GM21786 (cell line): Measurements from ENCODE around the gene PLEKHA4.

ENCODE experiments used
- ATAC-seq: cut with Tn5 transposase; IDR thresholded peaks from one replicate; pipeline ENCODE4 v1.9.1; 2021; ENCODE audit not compliant: unreplicated experiment

PLEKHA4 gene

DNA sequence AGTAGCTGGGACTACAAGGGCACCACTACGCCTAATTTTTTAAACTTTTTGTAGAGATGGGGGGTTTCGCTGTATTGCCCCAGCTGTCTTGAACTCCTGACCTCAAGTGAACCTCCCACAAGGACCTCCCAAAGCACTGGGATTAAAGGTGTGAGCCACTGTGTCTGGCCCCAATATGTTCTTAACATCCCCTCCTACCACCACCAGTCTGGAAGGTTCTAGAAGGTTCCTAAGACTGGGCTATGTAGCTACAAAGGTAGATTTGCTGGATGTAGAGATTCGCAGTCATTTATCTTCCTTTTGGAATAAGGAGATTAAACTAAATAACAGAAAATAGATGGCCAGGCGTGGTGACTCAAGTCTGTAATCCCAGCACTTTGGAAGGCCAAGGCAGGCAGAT is 37.5 kb downstream of the PLEKHA4 start:
- no peak for ATAC-seq

GRCh38 chr19:48830088-48830487 is 38.3 kb downstream of the PLEKHA4 start:
- ATAC-seq: no peak

GRCh38 chr19:48826606-48827020 is 41.8 kb downstream of the PLEKHA4 start:
- no peak for ATAC-seq

- no peak for ATAC-seq
Measured at GRCh38 chr19:48822514-48822913, 45.9 kb downstream of the PLEKHA4 start.

- no peak for ATAC-seq
Measured at GRCh38 chr19:48821633-48822032, 46.8 kb downstream of the PLEKHA4 start.

GRCh38 chr19:48819366-48819816 is 49.0 kb downstream of the PLEKHA4 start:
- no peak for ATAC-seq

DNA sequence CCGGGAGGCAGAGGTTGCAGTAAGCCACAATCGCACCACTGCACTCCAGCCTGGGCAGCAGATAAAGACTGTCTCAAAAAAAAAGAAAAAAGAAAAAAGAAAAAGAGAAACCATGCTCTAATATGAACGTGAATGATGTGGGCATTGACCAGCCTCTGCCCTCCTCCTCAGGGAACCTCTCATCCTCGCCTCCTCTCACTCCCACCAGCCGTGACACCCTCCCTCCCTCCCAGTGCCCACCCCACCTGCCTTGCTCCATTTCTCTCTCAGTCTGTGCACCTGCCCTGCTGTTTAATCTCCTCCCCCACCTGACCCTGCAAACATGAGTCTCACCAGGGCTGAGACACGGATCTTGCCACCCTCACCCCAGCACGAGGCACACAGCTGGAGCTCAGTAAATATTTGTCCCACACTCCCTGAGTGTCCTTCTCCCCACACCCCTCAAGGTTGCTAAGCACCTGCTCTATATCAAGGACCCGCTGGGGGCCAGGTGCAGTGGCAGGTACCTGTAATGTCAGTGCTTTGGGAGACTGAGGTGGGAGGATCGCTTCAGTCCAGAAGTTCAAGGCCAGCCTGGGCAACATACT is 50.1 kb downstream of the PLEKHA4 start:
- no peak for ATAC-seq

DNA sequence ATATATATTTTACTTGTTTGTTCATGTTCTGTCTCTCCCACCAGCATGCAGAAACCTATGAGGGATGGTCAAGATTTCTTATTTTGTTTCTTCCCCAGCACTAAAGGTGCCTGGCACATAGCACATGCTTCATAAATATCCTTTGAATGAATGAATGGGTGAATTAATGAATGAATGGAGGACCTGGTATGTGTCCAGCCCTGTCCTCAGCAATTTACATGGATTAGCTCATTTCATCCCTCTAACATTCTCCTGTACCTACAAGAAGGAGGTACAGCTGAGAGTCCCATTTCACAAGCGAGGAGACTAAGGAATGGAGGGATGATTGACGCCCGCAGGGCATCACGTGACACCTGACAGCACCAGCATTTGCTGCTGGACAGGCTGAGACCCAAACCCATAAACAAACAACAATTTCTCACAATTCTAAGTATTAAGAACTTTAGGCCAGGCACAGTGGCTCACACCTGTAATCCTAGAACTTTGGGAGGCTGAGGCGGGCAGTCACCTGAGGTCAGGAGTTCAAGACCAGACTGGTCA is 50.8 kb downstream of the PLEKHA4 start:
- ATAC-seq: no peak

GRCh38 chr19:48815870-48816501 is 52.4 kb downstream of the PLEKHA4 start:
- ATAC-seq: no peak

- no peak for ATAC-seq
Measured at GRCh38 chr19:48814895-48815294, 53.5 kb downstream of the PLEKHA4 start.

DNA sequence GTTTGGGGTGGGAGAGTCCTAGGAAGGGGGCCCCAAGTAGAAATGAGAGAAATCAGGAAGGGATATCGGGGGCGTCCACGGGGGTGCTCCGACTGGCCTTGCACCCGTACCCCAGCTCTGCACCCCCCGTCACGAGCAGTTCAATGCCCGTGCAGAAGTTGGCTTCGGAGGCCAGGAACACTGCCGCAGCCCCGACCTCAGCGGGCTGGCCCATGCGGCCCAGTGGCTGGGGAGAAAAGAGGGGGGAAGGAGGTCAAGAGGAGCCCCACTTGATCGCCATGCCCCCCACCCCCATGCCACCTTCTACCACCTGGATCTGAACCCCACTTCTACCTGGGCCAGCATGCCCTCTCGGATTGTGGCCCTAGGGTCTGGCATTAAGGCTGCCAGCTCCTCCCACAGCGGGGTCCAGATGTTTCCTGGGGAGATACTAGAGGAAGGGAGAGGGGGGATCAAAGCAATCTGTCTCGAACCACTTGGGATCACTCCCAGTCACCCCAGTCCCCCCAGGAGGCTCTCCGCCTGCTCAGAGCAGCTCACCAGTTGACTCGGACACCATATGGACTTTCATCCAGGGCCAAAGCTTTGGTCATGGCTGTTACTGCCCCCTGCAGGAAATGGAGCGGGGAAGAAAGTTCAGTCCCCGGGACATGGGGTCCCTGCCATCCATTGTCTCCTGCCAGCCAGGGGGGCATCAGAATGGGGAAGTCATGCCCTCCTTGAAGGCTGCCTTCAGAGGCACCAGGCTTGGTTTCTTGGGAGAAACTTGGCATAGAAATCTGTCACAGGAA is 55.1 kb downstream of the PLEKHA4 start:
- ATAC-seq: no peak

DNA sequence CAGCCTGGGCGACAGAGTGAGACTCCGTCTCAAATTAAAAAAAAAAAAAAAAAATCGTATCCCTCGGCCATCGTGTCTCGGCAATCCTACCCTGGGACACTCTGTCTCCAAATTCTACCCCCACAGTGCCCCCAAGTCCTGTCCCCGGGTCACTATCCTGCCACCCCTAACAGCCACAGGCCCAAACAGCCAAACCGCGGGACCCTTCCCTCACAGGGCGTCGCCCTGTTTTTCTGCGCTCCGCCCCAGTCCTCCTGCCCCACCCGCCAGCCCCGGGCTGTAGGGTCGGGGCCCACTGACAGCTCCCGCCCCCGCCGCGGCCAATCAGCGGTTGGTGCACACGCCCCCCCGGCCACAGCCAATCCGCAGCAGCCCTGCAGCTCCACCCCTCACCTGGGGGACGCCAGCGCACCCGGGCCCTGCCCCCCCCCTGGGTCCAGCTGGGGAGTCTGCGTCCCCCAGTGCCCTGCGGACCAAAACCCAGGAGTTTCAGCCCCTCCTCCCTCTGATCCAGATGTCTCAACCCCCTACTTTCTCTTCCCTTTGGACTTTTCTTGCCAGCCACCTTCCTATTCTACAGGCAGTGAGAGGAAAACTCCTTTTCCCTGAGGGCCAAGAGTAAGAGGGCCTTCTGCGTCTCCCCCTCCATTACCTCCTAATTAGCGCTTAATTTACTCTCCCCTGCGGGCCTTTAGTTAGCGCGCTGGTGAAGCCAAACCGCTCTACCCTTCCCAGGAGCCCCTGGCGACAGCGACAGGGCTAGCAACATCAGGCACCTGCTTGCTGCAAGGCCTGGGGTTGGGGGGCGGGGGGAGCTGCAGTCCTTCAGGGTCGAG is 56.1 kb downstream of the PLEKHA4 start:
- peak; percentile 55 for ATAC-seq

DNA sequence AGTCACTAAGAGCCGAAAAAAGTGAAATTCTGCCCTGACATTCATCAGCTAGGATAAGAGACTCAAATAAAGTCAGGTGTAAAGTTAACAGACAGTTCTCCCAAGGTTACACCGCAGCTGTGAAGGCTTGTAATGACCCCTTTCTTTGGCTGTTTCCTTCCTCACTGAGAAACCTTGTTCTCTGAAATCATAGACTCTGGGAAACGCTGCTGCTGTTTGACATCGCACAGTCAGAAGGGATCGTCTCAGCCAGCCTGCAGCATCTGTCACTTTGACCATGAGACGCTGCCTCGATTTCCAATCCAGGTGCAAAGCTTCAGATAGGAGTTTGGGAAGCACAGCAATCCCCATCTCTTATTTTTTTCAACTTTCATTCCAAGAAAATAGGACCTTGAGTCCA is 58.3 kb downstream of the PLEKHA4 start:
- no peak for ATAC-seq

DNA sequence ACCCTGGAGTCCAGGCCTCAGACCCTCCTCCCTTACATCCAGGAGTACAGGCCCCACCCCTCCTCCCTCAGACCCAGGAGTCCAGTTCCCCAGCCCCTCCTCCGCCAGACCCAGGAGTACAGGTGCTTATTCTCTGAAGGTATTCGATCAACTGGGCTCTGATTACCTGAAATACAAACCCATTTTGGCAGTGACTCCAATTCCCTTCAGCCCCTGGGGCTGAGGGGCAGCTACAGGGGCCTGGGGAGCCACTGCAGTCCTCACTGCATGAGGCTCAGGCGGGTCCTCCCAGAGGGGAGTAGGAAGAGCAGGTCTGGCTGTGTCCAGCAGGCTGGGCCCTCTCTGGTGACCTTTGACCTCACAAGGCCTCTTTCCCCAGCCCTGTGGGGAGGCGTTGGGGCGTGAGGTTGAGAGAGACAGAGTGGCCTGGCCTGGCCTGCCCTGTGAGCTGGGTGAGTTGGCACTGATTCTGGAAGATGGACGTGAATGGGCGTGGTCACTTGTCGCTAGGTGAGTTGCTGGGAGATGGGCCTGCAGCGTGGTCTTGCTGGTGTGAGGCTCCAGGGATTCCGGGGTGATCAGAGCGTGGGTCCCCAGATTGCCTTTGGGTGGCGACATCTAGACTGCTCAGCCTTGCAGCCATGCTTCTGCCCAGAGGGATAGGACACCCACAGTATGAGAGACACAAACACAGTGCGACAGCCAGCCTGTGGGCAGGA is 60.7 kb downstream of the PLEKHA4 start:
- no peak for ATAC-seq

DNA sequence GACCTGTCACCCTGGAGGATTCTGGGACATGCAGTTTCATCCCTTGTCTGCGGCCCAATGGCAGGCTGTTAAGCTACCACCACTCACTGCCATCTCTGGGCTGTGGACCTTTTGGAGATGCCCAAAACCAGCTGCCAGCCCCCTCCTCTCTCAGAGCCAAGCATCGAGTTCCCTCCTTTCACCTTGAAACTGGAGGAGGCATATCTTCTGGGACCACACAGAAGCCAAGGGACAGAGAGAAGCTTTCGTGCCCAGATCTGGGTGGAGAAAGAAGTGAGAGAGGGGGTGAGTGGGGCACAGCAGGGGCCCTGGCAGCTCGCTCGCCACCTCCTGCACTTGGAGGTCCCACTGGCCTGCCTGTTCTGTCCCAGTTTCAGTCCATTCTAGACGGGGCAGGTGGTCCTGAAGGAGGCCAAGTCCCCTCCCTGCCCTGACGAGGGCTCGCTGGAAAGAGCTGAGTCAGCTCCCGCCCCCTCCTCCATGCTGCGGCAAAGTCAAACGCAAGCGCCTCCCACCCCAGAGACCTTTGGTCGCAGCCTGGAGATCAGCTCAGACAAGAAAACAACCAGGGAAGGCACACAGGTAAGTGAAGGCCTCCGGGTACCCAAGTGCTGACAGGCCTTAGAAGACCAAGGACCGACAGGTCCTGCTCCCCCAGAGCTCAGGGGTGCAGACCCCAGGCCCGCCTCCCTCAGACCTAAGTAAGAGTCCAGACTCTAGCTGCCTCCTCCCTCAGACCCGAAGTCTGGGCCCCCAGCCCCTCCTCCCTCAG is 61.4 kb downstream of the PLEKHA4 start:
- no peak for ATAC-seq

DNA sequence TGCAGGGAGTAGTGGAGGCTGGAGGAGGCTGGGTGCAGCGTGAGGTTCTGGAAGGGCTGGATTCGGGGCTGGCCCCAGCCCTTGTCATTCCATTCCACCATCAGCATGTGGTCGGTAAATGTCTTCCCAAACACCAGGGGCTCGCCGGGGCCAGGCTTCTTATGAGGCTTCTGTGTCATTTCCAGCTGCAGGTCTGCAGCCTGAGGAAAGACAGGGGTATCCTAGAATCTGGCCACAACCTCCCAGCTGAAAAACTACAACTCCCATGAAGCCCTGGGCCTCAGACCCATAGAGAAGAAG is 61.9 kb downstream of the PLEKHA4 start:
- ATAC-seq: no peak

- ATAC-seq: no peak
Measured at GRCh38 chr19:48805452-48805851, 63.0 kb downstream of the PLEKHA4 start.

DNA sequence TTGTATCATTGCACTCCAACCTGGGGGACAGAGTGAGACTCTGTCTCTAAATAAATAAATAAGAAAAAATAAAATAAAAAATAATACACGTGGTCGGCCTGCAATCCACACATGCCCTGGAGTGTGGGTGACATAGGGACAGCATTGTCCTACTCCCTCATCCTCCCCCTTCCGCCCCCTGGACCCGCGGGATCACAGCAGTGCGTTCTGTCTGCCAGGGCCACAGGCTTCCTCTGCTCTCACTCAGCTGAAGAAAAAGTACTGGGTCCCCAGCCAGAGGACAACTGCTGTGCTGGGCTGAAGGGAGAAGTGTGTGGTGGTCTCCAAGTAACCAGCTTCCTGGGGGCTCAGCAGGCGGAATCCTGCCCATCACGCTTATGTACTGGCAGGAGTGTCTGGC is 63.9 kb downstream of the PLEKHA4 start:
- no peak for ATAC-seq

GRCh38 chr19:48802623-48803022 is 65.8 kb downstream of the PLEKHA4 start:
- ATAC-seq: no peak
